Tibial nerve (tissue), 4 donors: Measurements from ENCODE around the gene PDIA5. TPM values are rescaled to one million over a fixed set of nuclear protein-coding genes. Genes with fewer than 3 reads are reported as not detected.

Experiments used
- DNase-seq, 2 donors: peaks; one replicate each; pipeline ENCODE4 v3.0.0-alpha.2; 2019; ENCODE audit warnings: low spot score in 2 of 2
- H3K27ac ChIP-seq, 4 donors: fragments of 200-600 bp; sonication (generic) in 3 of 4; one replicate each; pipeline ENCODE4 v1.5.1; 2017 to 2019; ENCODE audit warnings: mild to moderate bottlenecking in 1 of 4
- H3K27me3 ChIP-seq, 2 donors: fragments of 200-600 bp; sonication (generic) in 1 of 2; one replicate each; pipeline versions ENCODE4 v1.5.1 to v1.6.0; 2017 to 2019
- H3K36me3 ChIP-seq, 3 donors: fragments of 200-600 bp; sonication (generic); one replicate each; pipeline ENCODE4 v1.5.1; 2018 to 2019
- H3K4me1 ChIP-seq, 4 donors: fragments of 200-600 bp; sonication (generic) in 3 of 4; one replicate each; pipeline ENCODE4 v1.5.1; 2017 to 2019
- H3K4me3 ChIP-seq, 4 donors: fragments of 200-600 bp; sonication (generic) in 3 of 4; one replicate each; pipeline ENCODE4 v1.5.1; 2017 to 2019; ENCODE audit warnings: mild to moderate bottlenecking in 1 of 4, moderate library complexity in 1 of 4
- H3K9me3 ChIP-seq, 4 donors: fragments of 200-600 bp; sonication (generic) in 3 of 4; one replicate each; pipeline ENCODE4 v1.5.1; 2017 to 2019
- EP300 ChIP-seq, 2 donors: sonication (generic); formaldehyde crosslinking; IDR thresholded peaks; one replicate each; pipeline ENCODE4 v1.6.1; 2017; ENCODE audit warnings: antibody characterized with exemption in 2 of 2, mild to moderate bottlenecking in 1 of 2
- POLR2A ChIP-seq, 2 donors: fragments of 450-650 bp; IDR thresholded peaks; one replicate each; pipeline ENCODE4 v1.6.1; 2017; ENCODE audit warnings: antibody characterized with exemption in 2 of 2, mild to moderate bottlenecking in 2 of 2, moderate library complexity in 2 of 2
- WGBS, 2 donors: methylation state at CpG; one replicate each; pipeline ENCODE4 v1.1.5; 2018; 5-methylcytosine and 5-hydroxymethylcytosine counted together
- total RNA-seq, 4 donors: library from RNA; depleted of rRNA; stranded (reverse); fragments of >200 nt; gene quantifications; one replicate each; pipeline ENCODE4 v1.1.0, GENCODE V29; 2016
- TF ChIP-seq, protein P1 (sequence below), 5 experiments: fragments of 200-600 bp in 3 of 5; fragments of 450-650 bp in 2 of 5; sonication (generic) in 3 of 5; IDR thresholded peaks; one replicate each; pipeline ENCODE4 v1.5.1; 2016 to 2019; ENCODE audit warnings: antibody characterized with exemption in 5 of 5, mild to moderate bottlenecking in 3 of 5, moderate library complexity in 2 of 5

The PDIA5 gene
- total RNA-seq, 4 donors from 2014 or later: 18.3 to 41.0 (median 20.3) TPM

DNA sequence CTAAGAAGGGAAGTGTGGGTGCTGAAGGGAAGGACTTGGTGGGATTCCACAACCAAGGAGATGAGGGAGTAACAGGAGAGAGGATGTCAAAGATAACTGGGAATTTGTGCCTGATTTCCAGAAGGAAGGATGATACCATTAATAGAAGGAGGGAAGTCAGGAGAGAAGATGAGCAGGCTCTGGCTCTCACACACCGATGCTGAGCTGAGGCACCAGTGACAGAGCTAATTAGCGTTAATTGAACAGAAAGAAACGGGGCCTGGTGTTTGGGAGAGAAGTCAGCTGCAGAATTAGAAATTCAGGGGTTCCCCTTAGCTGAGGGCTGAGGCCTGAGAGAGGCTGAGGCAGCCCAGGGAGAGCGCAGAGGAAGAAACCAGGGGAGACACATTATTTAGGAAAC, 11.9 kb upstream of the PDIA5 start:
- Histone ChIP-seq H3K27ac (no peak overlapping the region), H3K9me3 (no peaks in the 10 kb centered on the region)

GRCh38 chr3:123055352-123055751, 11.5 kb upstream of the PDIA5 start:
- H3K4me1 ChIP-seq: peaks cover 0 to 2% (median 0%) of the 10 kb centered on the region in 4 donors
- H3K9me3 ChIP-seq: no peaks in the 10 kb centered on the region
- H3K36me3 ChIP-seq: no peaks in the 10 kb centered on the region
- H3K4me3 ChIP-seq: no peak overlapping the region
- TF ChIP-seq POLR2A (IDR thresholded peaks at IDR 0.05) (no peak), EP300 (IDR thresholded peaks at IDR 0.05) (no peak)
- TF ChIP-seq, protein P1, sequence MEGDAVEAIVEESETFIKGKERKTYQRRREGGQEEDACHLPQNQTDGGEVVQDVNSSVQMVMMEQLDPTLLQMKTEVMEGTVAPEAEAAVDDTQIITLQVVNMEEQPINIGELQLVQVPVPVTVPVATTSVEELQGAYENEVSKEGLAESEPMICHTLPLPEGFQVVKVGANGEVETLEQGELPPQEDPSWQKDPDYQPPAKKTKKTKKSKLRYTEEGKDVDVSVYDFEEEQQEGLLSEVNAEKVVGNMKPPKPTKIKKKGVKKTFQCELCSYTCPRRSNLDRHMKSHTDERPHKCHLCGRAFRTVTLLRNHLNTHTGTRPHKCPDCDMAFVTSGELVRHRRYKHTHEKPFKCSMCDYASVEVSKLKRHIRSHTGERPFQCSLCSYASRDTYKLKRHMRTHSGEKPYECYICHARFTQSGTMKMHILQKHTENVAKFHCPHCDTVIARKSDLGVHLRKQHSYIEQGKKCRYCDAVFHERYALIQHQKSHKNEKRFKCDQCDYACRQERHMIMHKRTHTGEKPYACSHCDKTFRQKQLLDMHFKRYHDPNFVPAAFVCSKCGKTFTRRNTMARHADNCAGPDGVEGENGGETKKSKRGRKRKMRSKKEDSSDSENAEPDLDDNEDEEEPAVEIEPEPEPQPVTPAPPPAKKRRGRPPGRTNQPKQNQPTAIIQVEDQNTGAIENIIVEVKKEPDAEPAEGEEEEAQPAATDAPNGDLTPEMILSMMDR (IDR thresholded peaks at IDR 0.05): no peak
- DNase-seq: no peak
- WGBS, 2 donors: 54 to 56% methylated on average over 5 of the region's 5 CpGs
- no peaks in the 10 kb centered on the region for H3K27me3 ChIP-seq
- no peak overlapping the region for H3K27ac ChIP-seq

More for the DNA sequence above, 11.9 kb upstream of the PDIA5 start:
- Histone ChIP-seq H3K36me3 (no peaks in the 10 kb centered on the region), H3K4me3 (no peak overlapping the region), H3K27me3 (no peaks in the 10 kb centered on the region), H3K4me1 (peaks cover 0 to 2% (median 0%) of the 10 kb centered on the region in 4 donors)
- TF ChIP-seq EP300 (IDR thresholded peaks at IDR 0.05): no peak
- TF ChIP-seq, protein P1 (IDR thresholded peaks at IDR 0.05): no peak
- TF ChIP-seq POLR2A (IDR thresholded peaks at IDR 0.05): no peak
- 70 to 71% methylated on average over 4 of the region's 4 CpGs for WGBS, 2 donors
- DNase-seq: no peak

DNA sequence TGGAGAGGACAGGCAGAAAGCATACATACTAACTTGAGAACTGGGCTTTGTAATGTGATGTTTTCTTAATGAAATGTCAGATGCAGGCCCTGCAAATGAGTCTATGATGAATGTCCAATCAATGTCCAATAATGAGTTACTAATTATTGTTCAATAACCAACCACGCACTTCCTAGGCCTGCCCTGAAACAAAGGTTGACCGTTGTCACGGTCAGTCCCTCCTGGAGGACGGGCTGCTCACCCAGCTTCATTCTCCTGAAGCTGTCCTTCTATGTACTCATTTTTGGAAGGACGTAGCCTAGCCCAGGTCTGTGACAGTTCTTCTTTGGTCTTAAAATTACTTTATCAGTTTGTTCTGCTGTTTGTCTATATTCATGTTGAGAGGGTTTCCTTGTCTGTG, 8.3 kb upstream of the PDIA5 start:
- WGBS, 2 donors: 84 to 89% methylated on average over 5 of the region's 5 CpGs

GRCh38 chr3:123060054-123060453, 6.8 kb upstream of the PDIA5 start:
- no peak for DNase-seq
- TF ChIP-seq EP300 (IDR thresholded peaks at IDR 0.05): no peak
- no peak for TF ChIP-seq POLR2A (IDR thresholded peaks at IDR 0.05)
- H3K27me3 ChIP-seq: no peaks in the 10 kb centered on the region
- H3K4me3 ChIP-seq: no peak overlapping the region
- H3K9me3 ChIP-seq: no peaks in the 10 kb centered on the region
- no peak overlapping the region for H3K27ac ChIP-seq
- H3K4me1 ChIP-seq: no peaks in the 10 kb centered on the region
- no peaks in the 10 kb centered on the region for H3K36me3 ChIP-seq

More for the DNA sequence above, 8.3 kb upstream of the PDIA5 start:
- no peak for DNase-seq
- no peaks in the 10 kb centered on the region for H3K36me3 ChIP-seq
- H3K27ac ChIP-seq: no peak overlapping the region
- TF ChIP-seq, protein P1 (IDR thresholded peaks at IDR 0.05): no peak
- H3K4me1 ChIP-seq: peaks cover 0 to 2% (median 0%) of the 10 kb centered on the region in 4 donors
- no peaks in the 10 kb centered on the region for H3K27me3 ChIP-seq
- no peaks in the 10 kb centered on the region for H3K9me3 ChIP-seq
- no peak overlapping the region for H3K4me3 ChIP-seq

DNA sequence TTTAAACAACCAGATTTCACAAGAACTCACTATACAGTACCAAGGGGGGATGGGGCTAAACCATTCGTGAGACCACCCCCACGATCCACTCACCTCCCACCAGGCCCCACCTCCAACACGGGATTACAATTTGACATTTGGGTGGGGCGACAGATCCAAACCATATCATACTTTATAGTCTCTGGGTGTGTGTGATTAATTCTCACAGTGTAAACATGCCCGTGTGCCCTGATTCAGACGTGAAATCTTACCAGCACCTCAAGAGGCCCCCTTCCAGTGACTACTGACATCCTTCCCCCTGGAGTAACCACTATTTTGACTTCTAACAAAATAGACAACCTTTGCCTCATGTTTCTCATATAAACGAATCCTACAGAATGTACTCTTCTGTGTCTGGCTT, 5.0 kb upstream of the PDIA5 start:
- WGBS, 2 donors: 76 to 77% methylated on average over 7 of the region's 7 CpGs
- Histone ChIP-seq H3K4me3 (no peak overlapping the region), H3K36me3 (no peaks in the 10 kb centered on the region), H3K9me3 (no peaks in the 10 kb centered on the region), H3K27ac (no peak overlapping the region), H3K4me1 (peaks cover 0 to 6% (median 0%) of the 10 kb centered on the region in 4 donors), H3K27me3 (no peaks in the 10 kb centered on the region)
- DNase-seq: no peak
- TF ChIP-seq POLR2A (IDR thresholded peaks at IDR 0.05) (no peak), EP300 (IDR thresholded peaks at IDR 0.05) (no peak)
- TF ChIP-seq, protein P1 (IDR thresholded peaks at IDR 0.05): no peak

- TF ChIP-seq, protein P1 (IDR thresholded peaks at IDR 0.05): no peak
- TF ChIP-seq EP300 (IDR thresholded peaks at IDR 0.05): no peak
- no peak for TF ChIP-seq POLR2A (IDR thresholded peaks at IDR 0.05)
- no peak for DNase-seq
- WGBS, 2 donors: 87 to 89% methylated on average over 6 of the region's 6 CpGs
- H3K36me3 ChIP-seq: no peaks in the 10 kb centered on the region
- peaks cover 0 to 11% (median 1%) of the 10 kb centered on the region in 4 donors for H3K4me1 ChIP-seq
- H3K27ac ChIP-seq: no peak overlapping the region
- no peaks in the 10 kb centered on the region for H3K27me3 ChIP-seq
- H3K9me3 ChIP-seq: no peaks in the 10 kb centered on the region
- H3K4me3 ChIP-seq: no peak overlapping the region
Observed at GRCh38 chr3:123063034-123063433, 3.8 kb upstream of the PDIA5 start.
